HG02763 (cell line): ENCODE data around the gene C22orf42.
"Not testable (repeated sequence)": the region's sequence is repeated elsewhere in the genome, so short reads cannot be mapped to it uniquely, and the experiment has no call there.

Experiments used
- ATAC-seq: cut with Tn5 transposase; IDR thresholded peaks from one replicate; pipeline ENCODE4 v1.9.1; 2021; ENCODE audit warnings: mild to moderate bottlenecking, moderate library complexity; ENCODE audit not compliant: unreplicated experiment

Gene C22orf42

GRCh38 chr22:32185821-32186220 is 26.7 kb upstream of the C22orf42 start:
- ATAC-seq = no peak

DNA sequence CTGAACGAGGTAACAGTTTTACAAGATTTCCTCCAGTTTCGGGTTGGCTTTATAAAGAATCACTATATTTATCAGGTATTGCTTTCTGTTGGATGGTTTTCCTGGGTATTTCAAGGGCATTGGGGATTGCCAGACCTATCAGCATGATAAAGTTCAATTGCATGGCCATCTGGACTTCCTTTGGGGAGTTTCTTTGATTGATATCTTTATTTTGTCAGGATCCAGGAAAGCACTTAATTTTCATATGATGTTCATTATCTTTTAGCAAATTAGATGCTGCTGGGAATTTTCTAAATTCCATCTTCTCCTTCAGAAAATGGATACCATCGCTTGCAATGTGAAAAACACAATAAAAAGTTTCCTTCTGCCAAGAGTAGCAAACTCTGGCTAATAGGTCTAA is 24.5 kb upstream of the C22orf42 start:
- ATAC-seq = no peak

DNA sequence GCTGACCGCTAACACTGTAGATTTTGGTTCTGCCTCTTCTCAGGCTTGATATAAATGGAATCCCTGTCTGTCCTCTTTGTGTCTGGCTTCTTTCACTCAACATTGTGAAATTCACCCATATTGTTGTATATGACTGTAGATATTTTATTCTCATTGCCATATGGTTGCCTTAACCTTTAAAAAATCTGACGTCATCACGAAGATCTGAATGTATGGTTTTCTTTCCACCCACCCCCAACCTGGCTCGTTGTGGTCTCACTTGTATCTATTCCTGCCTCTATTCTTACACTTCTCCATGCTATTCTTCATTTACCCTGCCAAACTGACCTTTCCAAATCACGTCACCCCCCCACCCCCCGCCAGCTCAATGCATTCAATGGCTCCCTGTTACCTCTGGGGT is 21.9 kb upstream of the C22orf42 start:
- no peak for ATAC-seq

- ATAC-seq = no peak
Measured at GRCh38 chr22:32177221-32177765, 18.2 kb upstream of the C22orf42 start.

DNA sequence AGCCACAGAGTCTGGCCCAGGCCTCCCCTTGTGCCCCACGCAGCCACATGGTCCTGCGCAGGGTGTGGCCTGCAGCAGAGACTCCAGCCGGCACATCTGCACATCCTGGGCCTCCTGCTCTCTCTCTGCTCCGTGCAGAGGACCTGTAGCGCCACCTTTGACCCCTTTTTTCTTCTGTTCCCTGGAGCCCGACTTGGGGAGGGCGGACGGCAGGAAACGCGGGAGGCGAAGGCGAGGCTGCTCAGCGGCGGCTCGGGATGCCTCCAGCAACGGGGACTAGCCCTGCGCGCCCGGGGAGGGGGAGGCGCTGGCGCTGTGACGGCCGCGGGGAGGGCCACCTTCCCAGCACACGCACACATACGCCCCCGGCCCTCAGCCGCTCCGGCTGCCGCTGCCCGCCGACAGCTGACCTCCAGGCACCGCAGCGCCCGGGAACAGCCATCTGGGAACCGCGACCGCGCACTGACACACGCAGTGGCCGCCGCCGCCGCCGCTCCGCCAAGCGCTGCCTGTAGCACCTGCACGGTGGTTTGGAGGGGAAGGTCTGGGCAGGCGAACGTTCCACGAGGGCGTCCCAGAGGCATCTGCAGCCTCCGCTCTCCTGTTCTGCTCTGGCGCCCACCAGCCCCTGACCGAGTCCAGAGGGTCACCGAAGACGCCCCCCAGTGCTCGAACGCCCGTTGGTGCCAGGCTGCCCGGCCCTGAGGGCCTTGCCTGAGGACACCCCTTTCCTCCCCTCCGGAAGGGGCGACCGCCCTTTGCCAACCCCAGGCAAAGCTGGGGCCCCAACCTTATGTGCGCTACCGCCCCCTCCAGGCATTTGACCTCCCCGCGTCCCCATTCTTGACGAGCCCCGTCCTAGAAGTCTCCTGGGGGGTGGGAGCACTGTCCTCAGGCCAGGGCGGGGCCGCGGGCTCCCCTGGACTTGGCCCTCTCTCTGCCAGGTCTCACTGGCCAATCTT is 16.9 kb upstream of the C22orf42 start:
- ATAC-seq = no peak

- ATAC-seq = no peak
Measured at GRCh38 chr22:32175115-32175514, 16.0 kb upstream of the C22orf42 start.

DNA sequence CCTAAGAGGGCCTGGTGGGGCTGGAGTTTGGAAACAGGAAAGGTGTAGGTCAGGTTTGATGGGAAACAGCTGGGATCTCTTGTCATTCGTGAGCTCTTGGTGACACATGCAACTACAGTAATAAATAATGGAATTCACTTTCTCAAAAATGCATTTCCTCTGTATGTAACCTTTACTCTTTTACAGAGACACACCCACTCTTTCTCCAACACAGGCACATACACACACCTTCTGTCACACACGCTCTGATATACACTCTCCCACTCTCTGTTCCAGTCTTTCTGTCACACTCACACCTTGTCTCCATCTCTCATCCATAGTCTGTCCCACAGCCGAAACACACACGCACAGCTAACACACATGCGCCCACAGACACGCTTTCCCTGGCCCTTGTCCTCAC is 6.6 kb upstream of the C22orf42 start:
- no peak for ATAC-seq

DNA sequence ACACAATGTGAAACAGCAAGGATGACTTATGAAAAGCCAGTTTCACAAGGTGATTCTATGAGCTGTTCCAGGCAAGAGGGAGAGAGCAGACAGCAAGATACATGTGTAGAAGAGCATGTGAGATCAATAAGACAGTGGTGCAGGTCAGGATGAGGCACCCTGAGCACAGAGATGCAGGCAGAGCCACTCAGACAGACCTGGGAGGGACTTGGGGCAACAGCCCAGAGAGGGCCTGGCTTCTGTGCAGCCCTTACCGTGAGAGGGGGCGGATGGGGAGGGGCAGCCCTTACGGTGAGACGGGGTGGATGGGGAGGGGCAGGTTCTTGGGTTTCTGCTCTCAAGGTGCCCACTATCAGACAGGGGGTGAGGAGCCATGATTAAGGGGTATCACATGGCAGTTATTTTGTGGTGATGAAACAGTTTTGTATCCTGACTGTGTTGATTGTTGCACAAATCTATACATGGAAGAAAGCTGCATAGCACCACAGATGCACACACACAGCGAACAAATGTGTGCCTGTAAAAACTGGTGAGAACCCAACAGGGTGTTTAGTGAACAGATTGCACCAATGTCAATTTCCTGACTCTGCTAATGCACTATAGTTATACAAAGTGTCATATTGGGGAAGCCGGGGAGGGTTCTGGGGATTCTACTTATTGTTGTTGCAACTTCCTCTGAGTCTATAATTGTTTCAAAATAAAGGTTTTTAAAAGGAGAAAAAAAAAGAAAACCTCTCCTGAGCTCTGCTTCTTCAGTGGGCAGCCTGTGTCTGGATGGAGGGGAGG is 5.2 kb upstream of the C22orf42 start:
- no peak for ATAC-seq

DNA sequence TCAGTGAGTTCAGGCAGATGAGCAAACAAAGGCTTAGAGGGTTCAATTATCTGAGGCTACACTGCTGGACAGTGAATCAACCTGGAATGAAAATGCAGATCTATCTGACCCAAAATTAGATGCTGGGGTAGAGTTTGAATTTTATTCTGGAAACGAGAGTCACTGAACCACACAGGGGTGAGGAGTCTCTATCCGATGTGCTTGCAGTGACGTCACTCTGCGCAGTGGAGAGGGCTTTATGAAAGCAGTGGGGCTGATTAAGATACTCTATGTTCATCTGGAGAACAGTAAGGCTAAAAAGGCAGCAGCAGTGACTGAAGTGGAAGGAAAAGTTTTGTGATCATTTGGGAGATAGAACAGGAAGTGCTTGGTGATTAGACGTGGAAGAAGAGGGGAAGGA is 1.3 kb upstream of the C22orf42 start:
- ATAC-seq = not testable (repeated sequence)

DNA sequence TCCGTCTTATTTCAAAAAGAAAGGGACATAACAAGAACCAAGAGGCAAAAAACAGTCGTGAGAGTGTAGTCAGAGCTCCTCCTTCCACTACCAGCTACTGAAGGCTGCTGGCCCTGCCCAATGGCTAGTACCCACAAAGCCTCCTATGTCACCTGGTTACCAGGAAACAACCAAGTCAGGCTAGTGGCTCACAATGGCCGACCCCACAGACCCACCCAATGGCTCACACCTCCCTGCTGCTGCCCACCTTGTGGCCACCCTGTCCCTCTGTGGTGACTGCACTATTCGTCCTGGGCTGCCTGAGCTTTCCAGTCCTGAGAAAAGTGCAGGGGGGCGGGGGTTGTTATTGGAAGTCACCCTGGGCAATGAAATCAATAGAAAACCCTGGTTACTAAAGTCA is 1.5 kb downstream of the C22orf42 start:
- not testable (repeated sequence) for ATAC-seq

DNA sequence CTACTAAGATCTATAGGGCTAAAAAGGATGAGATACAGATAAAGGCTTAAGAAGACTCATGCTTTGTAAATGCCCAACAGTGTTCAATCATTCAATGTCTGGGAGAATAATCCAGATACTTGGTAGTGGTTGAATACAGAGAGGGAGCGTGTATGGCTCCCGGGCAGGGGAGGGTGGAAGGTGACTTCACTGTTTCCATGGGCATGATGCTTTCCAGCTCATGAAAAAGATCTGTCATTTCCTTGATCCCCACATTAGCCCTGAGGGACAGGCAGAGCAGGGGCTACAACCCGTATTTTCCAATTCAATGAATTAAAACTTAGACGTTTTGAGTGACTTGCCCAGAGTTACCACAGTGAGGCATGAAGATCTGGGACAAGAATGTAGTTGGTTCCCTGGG is 4.4 kb downstream of the C22orf42 start:
- ATAC-seq = not testable (repeated sequence)

- not testable (repeated sequence) for ATAC-seq
Measured at GRCh38 chr22:32151641-32152040, 7.5 kb downstream of the C22orf42 start.

- ATAC-seq = not testable (repeated sequence)
Measured at GRCh38 chr22:32150647-32151046, 8.5 kb downstream of the C22orf42 start.

DNA sequence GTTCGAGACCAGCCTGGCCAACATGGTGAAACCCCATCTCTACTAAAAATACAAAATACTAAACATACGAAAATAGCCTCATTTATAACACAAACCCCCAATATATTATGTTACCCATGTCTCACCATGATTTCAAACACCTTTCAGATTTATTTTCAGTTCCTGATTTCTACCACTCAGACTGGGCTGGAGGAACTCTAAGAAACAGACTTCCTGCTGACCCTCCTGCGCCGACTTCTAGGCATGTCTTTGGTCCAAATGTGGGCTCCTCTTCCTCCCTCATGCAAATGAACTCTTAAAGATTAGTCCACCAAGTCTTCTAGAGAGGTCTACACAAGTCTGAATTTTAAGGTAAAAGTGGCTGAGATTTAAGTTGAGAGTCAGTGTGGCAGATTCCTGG is 10.7 kb downstream of the C22orf42 start:
- not testable (repeated sequence) for ATAC-seq

- ATAC-seq = not testable (repeated sequence)
Measured at GRCh38 chr22:32147128-32147527, 12.0 kb downstream of the C22orf42 start.

- ATAC-seq = no peak
Measured at GRCh38 chr22:32144496-32145274, 14.4 kb downstream of the C22orf42 start.

DNA sequence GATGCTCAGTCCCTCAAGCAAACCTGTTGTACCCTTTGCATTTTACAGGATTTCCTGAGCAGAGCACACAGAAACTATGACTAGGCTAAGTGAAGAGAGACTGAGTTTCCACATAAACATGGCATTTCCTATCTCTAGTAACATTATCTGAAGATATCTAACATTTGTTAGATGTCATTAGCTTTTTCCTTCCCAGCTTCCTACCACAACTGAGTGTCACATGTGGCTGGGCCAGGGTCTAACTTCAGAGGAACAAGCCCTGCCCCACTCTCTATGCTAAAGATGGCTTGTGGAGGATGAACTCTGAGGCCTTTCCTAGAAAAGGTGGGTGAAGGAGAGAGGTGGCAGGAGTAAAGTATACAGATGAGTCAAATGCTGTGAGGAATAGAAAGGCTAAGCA is 16.5 kb downstream of the C22orf42 start:
- no peak for ATAC-seq

- ATAC-seq = not testable (repeated sequence)
Measured at GRCh38 chr22:32140688-32141087, 18.4 kb downstream of the C22orf42 start.

- ATAC-seq = not testable (repeated sequence)
Measured at GRCh38 chr22:32138576-32138975, 20.5 kb downstream of the C22orf42 start.

- ATAC-seq = not testable (repeated sequence)
Measured at GRCh38 chr22:32137731-32138324, 21.3 kb downstream of the C22orf42 start.
